A549 treated with AZD9567 at 1 μM for 4 hours (cell line): Measurements from ENCODE around the gene HTR6. TPM values are rescaled to one million over a fixed set of nuclear protein-coding genes. Genes with fewer than 3 reads are reported as not detected.

Experiments used
- total RNA-seq: library from RNA; stranded (reverse); fragments of 200-300 nt; extraction: Qiagen RNA extraction; gene quantifications from 5 replicates; pipeline ENCODE4 v1.2.3, GENCODE V29; 2022; ENCODE audit not compliant: insufficient read depth

The HTR6 gene
- 0.15 to 0.17 TPM (median 0.16 TPM) in 4 of 5 replicates, not detected in the other for total RNA-seq

GRCh38 chr1:19664453-19665185 is at the start of gene HTR6:
TSS of gene HTR6 (plus strand) at chr1:19664875. CDS start at chr1:19665754, 879 bp downstream.

GRCh38 chr1:19643602-19644394 is 20.9 kb upstream of the HTR6 start, which contains the start of gene NBL1:
TSS of gene NBL1 (plus strand) at chr1:19644311. CDS start at chr1:19655031, 10,720 bp downstream.

Other genes with a start within 250 kb of the HTR6 start
- gene CAPZB, start 179.3 kb upstream of the HTR6 start, total RNA-seq, result 224 to 235 TPM (median 229 TPM) in 5 replicates
- gene NBL1, start 20.6 kb upstream of the HTR6 start, total RNA-seq, result 21.9 to 49.7 TPM (median 41.4 TPM) in 5 replicates
- gene TMCO4, start 135.0 kb downstream of the HTR6 start, total RNA-seq, result 5.9 to 7.7 TPM (median 6.4 TPM) in 5 replicates
- gene RNF186, start 150.4 kb downstream of the HTR6 start, total RNA-seq, result not detected in 5 replicates
- 2.7 to 3.7 TPM (median 3.0 TPM) in 5 replicates for gene OTUD3, start 217.5 kb downstream of the HTR6 start, total RNA-seq